H1 (cell line): ENCODE data around the gene SPINT1.

Source experiments
- CHD7 ChIP-seq: fragments of 300-600 bp; sonication (generic); IDR thresholded peaks from 2 replicates; pipeline ENCODE4 v1.7.1; 2012; ENCODE audit warnings: low read length, moderate library complexity, mild to moderate bottlenecking, inconsistent platforms; ENCODE audit not compliant: insufficient replicate concordance
- CTCF ChIP-seq, 3 experiments: IDR thresholded peaks; 1 replicate in 2 of 3; 2 replicates in 1 of 3; pipeline versions ENCODE4 v1.5.1 to v1.6.1; 2011; ENCODE audit warnings: low read length in 3 of 3, mild to moderate bottlenecking in 3 of 3, inconsistent platforms in 2 of 3, low read depth in 1 of 3, moderate library complexity in 1 of 3; ENCODE audit not compliant: insufficient read depth in 1 of 3; ENCODE audit errors: control extremely low read depth in 1 of 3
- EGR1 ChIP-seq: IDR thresholded peaks from 2 replicates; pipeline ENCODE4 v1.6.1; 2011; ENCODE audit warnings: low read depth, low read length, borderline replicate concordance
- EP300 ChIP-seq, 2 experiments: IDR thresholded peaks; 1 replicate in 1 of 2; 2 replicates in 1 of 2; pipeline ENCODE4 v1.6.1; 2011 to 2012; ENCODE audit warnings: low read depth in 2 of 2, low read length in 2 of 2, mild to moderate bottlenecking in 2 of 2, borderline replicate concordance in 1 of 2, inconsistent platforms in 1 of 2, moderate library complexity in 1 of 2
- FOSL1 ChIP-seq: IDR thresholded peaks from 2 replicates; pipeline ENCODE4 v1.6.1; 2011; ENCODE audit warnings: mild to moderate bottlenecking, low read depth, low read length, moderate library complexity; ENCODE audit not compliant: insufficient read depth
- GTF2F1 ChIP-seq: IDR thresholded peaks from 2 replicates; pipeline ENCODE4 v1.6.1; 2012; ENCODE audit warnings: low read depth, low read length, improper control_type of control experiment, borderline replicate concordance
- HDAC2 ChIP-seq, 2 experiments: fragments of 300-600 bp in 1 of 2; sonication (generic) in 1 of 2; IDR thresholded peaks; 2 replicates each; pipeline ENCODE4 v1.6.1; 2011 to 2012; ENCODE audit warnings: low read depth in 2 of 2, low read length in 2 of 2, mild to moderate bottlenecking in 2 of 2, moderate library complexity in 2 of 2, borderline replicate concordance in 1 of 2, inconsistent platforms in 1 of 2
- POLR2A ChIP-seq, 2 experiments: IDR thresholded peaks; 1 replicate in 1 of 2; 2 replicates in 1 of 2; pipeline ENCODE4 v1.6.1; 2011; ENCODE audit warnings: low read depth in 2 of 2, low read length in 2 of 2, mild to moderate bottlenecking in 2 of 2; ENCODE audit errors: control extremely low read depth in 1 of 2
- POLR2AphosphoS5 ChIP-seq: IDR thresholded peaks from 2 replicates; pipeline ENCODE4 v1.6.1; 2011; ENCODE audit warnings: low read depth, low read length
- TF ChIP-seq, protein P1 (sequence below): IDR thresholded peaks from 2 replicates; pipeline ENCODE4 v1.6.1; 2012; ENCODE audit warnings: low read length, inconsistent platforms

GRCh38 chr15:40891810-40892446 lies 48.1 kb downstream of the SPINT1 start:
- no peak for TF ChIP-seq POLR2A (IDR thresholded peaks at IDR 0.05; ENCODE audit: control extremely low read depth in 1 of 2, low read depth in 2 of 2, low read length in 2 of 2)
- TF ChIP-seq CTCF (IDR thresholded peaks at IDR 0.05; ENCODE audit: control extremely low read depth in 1 of 3, insufficient read depth in 1 of 3, low read depth in 1 of 3, low read length in 3 of 3), result peak; percentile 51 to 77 (median 64)
- no peak for TF ChIP-seq EGR1
- TF ChIP-seq EP300 (IDR thresholded peaks at IDR 0.05; ENCODE audit: borderline replicate concordance in 1 of 2, low read depth in 2 of 2, low read length in 2 of 2), result no peak
- no peak for TF ChIP-seq GTF2F1
- TF ChIP-seq FOSL1, result no peak
- TF ChIP-seq POLR2AphosphoS5, result no peak
- TF ChIP-seq HDAC2 (IDR thresholded peaks at IDR 0.05; ENCODE audit: borderline replicate concordance in 1 of 2, low read depth in 2 of 2, low read length in 2 of 2), result no peak
- TF ChIP-seq, protein P1, sequence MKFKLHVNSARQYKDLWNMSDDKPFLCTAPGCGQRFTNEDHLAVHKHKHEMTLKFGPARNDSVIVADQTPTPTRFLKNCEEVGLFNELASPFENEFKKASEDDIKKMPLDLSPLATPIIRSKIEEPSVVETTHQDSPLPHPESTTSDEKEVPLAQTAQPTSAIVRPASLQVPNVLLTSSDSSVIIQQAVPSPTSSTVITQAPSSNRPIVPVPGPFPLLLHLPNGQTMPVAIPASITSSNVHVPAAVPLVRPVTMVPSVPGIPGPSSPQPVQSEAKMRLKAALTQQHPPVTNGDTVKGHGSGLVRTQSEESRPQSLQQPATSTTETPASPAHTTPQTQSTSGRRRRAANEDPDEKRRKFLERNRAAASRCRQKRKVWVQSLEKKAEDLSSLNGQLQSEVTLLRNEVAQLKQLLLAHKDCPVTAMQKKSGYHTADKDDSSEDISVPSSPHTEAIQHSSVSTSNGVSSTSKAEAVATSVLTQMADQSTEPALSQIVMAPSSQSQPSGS, result no peak
- no peak for TF ChIP-seq CHD7
